ENCODE results near the gene COX7A2L.

Gene COX7A2L

DNA sequence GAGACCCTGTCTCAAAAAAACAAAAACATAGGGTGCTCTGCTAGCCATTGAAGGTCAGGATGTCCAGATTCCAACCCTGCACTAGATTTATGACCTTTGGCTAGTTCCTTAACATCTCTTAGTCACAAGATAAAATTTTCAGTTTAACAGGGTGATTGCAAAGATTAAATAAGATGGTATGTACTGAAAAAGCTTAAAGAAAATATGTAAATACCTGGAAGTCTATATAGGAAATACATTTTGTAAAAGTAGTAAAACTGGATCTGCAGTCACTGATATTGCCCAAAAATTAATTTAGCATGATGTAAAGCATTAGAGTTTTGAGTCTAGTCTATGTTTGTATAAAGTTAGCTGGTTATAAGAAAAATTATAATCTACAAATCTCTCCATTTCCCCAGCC lies 5.4 kb upstream of the COX7A2L start:
- DNase-seq (ENCODE audit: low read depth), result no peak
- H3K4me3 ChIP-seq (ENCODE audit: control insufficient read depth, low read depth, low read length), result no peak overlapping the region
- TF ChIP-seq CTCF (conservative IDR thresholded peaks at IDR 0.05; ENCODE audit: control insufficient read depth, insufficient read depth, low read depth, low read length), result no peak

- no peak for TF ChIP-seq CTCF (conservative IDR thresholded peaks at IDR 0.05; ENCODE audit: control insufficient read depth, insufficient read depth, low read depth, low read length)
- no peak overlapping the region for H3K4me3 ChIP-seq (ENCODE audit: control insufficient read depth, low read depth, low read length)
- DNase-seq (ENCODE audit: low read depth), result no peak
These were observed 3.6 kb upstream of the COX7A2L start for GRCh38 chr2:42364658-42365057.

GRCh38 chr2:42363413-42363812 lies 2.4 kb upstream of the COX7A2L start:
- DNase-seq (ENCODE audit: low read depth), result no peak
- no peak for TF ChIP-seq CTCF (conservative IDR thresholded peaks at IDR 0.05; ENCODE audit: control insufficient read depth, insufficient read depth, low read depth, low read length)
- H3K4me3 ChIP-seq (ENCODE audit: control insufficient read depth, low read depth, low read length), result no peak overlapping the region

DNA sequence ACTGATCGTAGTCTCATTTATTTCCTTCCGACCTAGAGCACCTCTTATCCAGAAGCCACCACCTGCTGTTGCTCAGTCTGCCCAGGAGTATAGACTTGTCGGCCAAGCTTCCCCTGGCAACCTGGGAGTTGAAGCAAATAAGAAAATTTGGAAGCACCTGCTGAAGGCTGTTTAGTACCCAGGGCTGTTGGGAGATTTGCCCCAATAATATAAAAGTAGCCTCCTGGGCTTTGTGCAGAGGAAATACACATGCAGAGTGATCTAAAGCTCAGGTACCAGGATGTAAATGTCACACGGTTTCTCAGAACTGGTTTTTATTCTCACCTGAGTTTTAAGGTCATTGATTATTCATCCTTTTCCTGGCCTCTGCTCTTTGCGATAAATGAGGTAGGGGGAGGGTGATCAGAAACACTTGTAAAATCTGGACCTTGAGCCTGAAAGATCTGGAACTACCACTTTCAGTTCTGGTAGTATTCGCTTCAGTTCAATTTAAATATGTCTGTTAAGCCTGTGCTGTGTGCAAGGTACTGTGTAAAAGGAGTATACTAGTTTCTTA lies 789 bp upstream of the COX7A2L start:
- peak overlapping the region; percentile 40 for H3K4me3 ChIP-seq (ENCODE audit: control insufficient read depth, low read depth, low read length)
- no peak for TF ChIP-seq CTCF (conservative IDR thresholded peaks at IDR 0.05; ENCODE audit: control insufficient read depth, insufficient read depth, low read depth, low read length)
- no peak for DNase-seq (ENCODE audit: low read depth)

GRCh38 chr2:42360493-42360889 lies 526 bp downstream of the COX7A2L start:
- no peak for DNase-seq (ENCODE audit: low read depth)
- TF ChIP-seq CTCF (conservative IDR thresholded peaks at IDR 0.05; ENCODE audit: control insufficient read depth, insufficient read depth, low read depth, low read length), result no peak
- peak overlapping the region; percentile 98 for H3K4me3 ChIP-seq (ENCODE audit: control insufficient read depth, low read depth, low read length)

GRCh38 chr2:42359965-42360483 lies 993 bp downstream of the COX7A2L start:
- H3K4me3 ChIP-seq (ENCODE audit: control insufficient read depth, low read depth, low read length), result peak overlapping the region; percentile 98
- peak; percentile 66 for DNase-seq (ENCODE audit: low read depth)
- no peak for TF ChIP-seq CTCF (conservative IDR thresholded peaks at IDR 0.05; ENCODE audit: control insufficient read depth, insufficient read depth, low read depth, low read length)

Measured in fibroblast of mammary gland (primary cell).